GM21576 (cell line): ENCODE data around the gene LIPF.
"Not testable (repeated sequence)": the region's sequence is repeated elsewhere in the genome, so short reads cannot be mapped to it uniquely, and the experiment has no call there.

ENCODE experiments used
- ATAC-seq: cut with Tn5 transposase; IDR thresholded peaks from one replicate; pipeline ENCODE4 v1.9.1; 2021; ENCODE audit warnings: mild to moderate bottlenecking, moderate library complexity; ENCODE audit not compliant: unreplicated experiment

Gene LIPF

DNA sequence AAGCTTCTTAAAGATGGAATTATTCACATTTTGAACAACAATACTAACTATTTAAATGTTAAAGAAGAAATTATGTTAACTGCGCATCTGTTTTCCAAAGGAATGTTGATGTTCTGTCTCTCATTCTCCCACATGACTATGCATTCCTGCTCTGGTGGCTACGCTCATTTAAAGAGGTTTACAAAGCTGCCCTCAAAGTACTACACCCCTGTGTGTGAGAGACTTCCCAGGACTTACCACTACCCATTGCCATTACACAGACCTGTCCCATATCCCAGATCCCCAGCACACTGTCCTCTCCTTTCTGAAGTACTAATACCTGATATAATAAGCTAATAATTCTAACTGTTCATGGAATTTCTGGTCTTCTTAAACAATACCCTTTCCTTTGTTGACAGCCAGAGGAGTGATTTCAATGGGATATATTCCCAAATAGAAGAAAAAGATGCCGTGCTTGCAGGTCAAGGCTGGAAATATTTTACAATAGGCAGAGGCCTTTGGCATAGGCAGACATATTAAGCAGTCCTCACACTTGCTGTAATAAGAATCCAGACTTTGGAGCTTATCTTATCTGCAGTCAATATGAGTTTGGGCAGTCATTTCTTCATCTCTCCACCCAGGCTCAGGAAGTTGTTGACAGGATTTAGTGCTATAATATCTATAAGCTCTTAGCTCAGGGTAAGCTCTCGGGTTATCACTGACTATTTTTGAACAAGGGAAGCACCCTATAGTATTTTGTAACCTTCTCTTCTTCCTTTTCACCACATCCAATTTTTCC, 12.2 kb downstream of the LIPF start:
- ATAC-seq = no peak

- ATAC-seq = no peak
Observed at GRCh38 chr10:88680958-88681357, 16.7 kb downstream of the LIPF start.

- ATAC-seq = no peak
Observed at GRCh38 chr10:88682491-88682890, 18.2 kb downstream of the LIPF start.

- ATAC-seq = no peak
Observed at GRCh38 chr10:88687853-88688467, 23.7 kb downstream of the LIPF start.

DNA sequence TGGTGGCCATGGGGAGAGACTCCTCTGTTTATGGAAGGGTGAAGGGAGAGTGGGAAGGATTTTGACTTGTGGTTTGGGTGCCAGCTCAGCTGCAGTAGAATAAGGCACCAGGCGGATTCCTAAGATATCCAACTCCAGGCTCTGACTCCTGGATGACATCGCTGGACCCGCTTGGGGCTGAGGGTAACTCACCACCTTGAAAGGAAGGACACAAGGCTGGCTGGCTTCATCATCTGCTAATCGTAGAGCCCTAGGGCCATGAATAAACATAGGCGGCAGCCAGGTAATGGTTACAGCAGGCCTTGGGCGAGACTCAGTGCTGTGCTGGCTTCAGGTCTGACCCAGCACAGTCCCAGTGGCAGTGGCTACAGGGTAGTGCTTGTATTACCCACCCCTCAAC, 25.1 kb downstream of the LIPF start:
- no peak for ATAC-seq

GRCh38 chr10:88693392-88694020, 29.3 kb downstream of the LIPF start:
- no peak for ATAC-seq

GRCh38 chr10:88702848-88703597, 38.8 kb downstream of the LIPF start:
- ATAC-seq = no peak

DNA sequence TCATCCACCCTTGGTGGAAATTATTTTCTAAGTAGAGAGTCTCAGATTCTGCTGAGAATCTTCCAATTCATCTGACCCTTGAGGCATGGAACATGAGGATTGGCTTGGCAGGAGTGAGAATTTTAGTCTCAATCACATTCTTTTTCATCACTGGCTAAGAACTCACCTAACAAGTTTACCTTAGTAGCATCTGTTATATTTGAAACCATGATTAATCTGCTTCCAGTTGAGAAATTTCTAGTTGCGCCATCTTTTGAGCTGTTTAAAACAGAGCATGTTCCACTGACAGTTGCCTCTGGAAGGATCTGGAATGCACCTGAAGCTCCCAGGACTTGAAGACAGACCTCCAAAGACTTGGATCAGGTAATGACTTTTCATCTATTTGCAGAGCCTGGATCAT, 41.7 kb downstream of the LIPF start, which contains the start of gene LIPK:
TSS of gene LIPK (plus strand) at position 292 of the 400 bp plus-strand sequence. CDS start 18,295 bp downstream, outside the sequence.
- no peak for ATAC-seq

DNA sequence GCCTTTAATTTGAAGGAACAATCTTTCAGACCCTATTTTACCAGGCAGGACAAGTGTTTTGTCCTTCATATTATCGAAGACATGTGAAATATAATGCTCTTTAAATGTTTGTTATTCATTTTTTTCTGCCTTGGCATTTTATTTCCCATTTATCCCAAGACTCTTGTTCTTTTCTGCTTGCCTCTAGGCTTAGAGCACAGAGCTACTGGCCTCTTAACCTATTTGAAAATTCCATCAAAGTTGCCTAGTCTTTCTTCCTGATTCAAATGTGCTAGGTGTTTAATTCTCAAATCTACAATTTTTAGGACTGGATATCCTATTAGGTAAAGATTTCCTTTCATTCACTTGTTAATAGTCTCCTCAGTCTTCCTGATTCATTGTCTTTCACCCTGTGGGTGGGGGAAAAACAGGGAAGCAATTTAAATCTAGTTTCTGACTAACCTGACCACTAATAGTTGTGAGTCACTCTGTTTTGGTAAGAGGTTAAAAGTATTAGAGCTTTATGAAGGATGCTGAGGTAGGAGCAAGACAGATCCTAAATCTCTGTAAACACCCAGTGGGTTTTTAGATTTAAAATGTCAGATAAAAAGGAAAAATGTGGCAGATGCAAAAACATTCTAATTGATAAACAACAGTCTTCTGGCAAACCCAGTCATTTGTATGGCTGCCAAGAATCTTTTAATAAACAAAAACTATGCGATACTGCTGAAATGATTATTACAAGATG, 43.4 kb downstream of the LIPF start:
- no peak for ATAC-seq

DNA sequence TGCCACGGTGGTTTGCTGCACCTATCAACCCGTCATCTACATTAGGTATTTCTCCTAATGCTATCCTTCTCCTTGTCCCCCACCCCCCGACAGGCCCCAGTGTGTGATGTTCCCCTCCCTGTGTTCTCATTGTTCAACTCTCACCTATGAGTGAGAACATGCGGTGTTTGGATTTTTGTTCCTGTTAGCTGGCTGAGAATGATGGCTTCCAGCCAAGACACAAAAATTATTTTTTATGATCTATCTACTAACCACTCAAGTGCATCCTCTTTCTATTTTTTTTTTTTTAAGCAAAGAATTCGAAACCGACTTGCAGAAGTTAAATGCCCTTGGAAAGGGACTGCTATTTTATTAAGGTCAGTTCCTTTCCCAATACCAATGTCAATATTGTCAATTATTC, 45.1 kb downstream of the LIPF start:
- ATAC-seq = not testable (repeated sequence)

GRCh38 chr10:88715517-88715916, 51.3 kb downstream of the LIPF start:
- no peak for ATAC-seq

DNA sequence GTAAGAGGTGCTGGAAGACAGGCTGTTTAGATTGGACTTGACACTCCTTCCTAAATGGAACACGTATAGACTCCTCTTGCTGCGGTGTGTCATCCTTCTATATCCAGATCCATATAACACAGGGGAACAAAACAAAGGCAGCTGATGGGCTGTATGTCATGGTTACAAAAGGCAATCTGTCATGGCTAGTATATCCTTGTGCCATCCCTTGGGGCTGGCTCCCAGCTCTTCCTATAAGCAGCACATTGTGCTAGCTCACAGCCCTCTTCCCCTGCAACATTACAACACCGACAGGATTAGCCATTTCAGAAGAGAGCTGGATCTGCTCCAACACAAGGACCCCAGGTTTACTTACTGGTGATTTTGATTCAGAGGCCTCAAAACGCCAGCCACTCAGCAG, 57.1 kb downstream of the LIPF start:
- no peak for ATAC-seq

GRCh38 chr10:88725798-88726197, 61.6 kb downstream of the LIPF start:
- no peak for ATAC-seq

DNA sequence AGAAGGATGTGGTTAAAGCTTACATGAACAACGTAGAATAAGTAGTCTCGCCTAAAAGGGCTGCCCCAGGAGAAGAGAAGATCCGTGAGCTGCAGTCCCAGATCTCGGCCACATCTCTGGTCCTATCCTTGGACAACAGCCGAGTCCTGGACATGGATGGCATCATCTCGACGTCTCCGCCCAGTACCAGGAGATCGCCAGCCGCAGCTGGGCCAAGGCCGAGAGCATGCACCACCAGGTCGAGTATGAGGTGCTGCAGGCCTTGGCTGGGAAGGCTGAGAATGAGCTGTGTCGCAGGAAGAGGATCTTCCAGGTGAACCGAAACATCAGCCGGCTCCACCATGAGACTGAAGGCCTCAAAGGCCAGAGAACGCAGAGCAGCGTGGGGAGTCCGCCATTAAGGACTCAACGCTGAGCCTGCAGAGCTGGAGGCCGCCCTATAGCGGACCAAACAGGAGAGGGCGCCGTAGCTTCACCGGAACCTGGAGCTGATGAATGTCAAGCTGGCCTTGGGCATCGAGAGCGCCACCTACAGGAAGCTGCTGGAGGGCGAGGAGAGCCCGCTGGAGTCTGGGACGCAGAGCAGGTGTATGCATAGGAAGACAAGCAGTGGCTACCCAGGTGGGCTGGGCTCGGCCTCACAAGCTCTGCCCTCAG, 64.0 kb downstream of the LIPF start:
- ATAC-seq = no peak
